GM23338 (cell line): ENCODE data around the gene GRIN2A. TPM values are rescaled to one million over a fixed set of nuclear protein-coding genes. Genes with fewer than 3 reads are reported as not detected.

Source experiments
- ATAC-seq: fragments of 200-7000 bp; cut with Tn5 transposase; 3 replicates; pipeline ENCODE4 v1.9.1; 2020
- DNase-seq: peaks from one replicate; pipeline ENCODE4 v3.0.0-alpha.2; 2015; ENCODE audit warnings: low spot score
- H2AFZ ChIP-seq: fragments of 200-600 bp; sonication (generic); 2 replicates; pipeline ENCODE4 v1.8.0; 2016; ENCODE audit warnings: antibody characterized with exemption, mild to moderate bottlenecking, moderate library complexity
- H3F3A ChIP-seq: fragments of 200-600 bp; sonication (generic); replicated peaks from 2 replicates; pipeline ENCODE4 v1.8.0; 2017; ENCODE audit warnings: antibody characterized with exemption, mixed run types, low read depth
- H3K27ac ChIP-seq: fragments of 200-600 bp; sonication (generic); 2 replicates; pipeline ENCODE4 v1.6.1; 2016; ENCODE audit warnings: low read depth
- H3K27me3 ChIP-seq: fragments of 200-600 bp; sonication (generic); 2 replicates; pipeline ENCODE4 v1.8.0; 2016; ENCODE audit warnings: mild to moderate bottlenecking, mixed run types, moderate library complexity; ENCODE audit not compliant: insufficient read depth
- H3K36me3 ChIP-seq: fragments of 200-600 bp; sonication (generic); 2 replicates; pipeline ENCODE4 v1.8.0; 2016; ENCODE audit warnings: mild to moderate bottlenecking; ENCODE audit not compliant: insufficient read depth
- H3K4me1 ChIP-seq: fragments of 200-600 bp; sonication (generic); 2 replicates; pipeline ENCODE4 v1.8.0; 2016; ENCODE audit warnings: mild to moderate bottlenecking, moderate library complexity; ENCODE audit not compliant: insufficient read depth
- H3K4me2 ChIP-seq: fragments of 200-600 bp; sonication (generic); 2 replicates; pipeline ENCODE4 v1.7.1; 2017; ENCODE audit warnings: mixed run types
- H3K4me3 ChIP-seq: fragments of 200-600 bp; sonication (generic); 2 replicates; pipeline ENCODE4 v1.6.1; 2016; ENCODE audit warnings: mixed run types
- H3K79me2 ChIP-seq: fragments of 200-600 bp; sonication (generic); replicated peaks from 2 replicates; pipeline ENCODE4 v1.8.0; 2017; ENCODE audit warnings: mild to moderate bottlenecking; ENCODE audit not compliant: insufficient read depth
- H3K9me2 ChIP-seq: fragments of 200-600 bp; sonication (generic); 2 replicates; pipeline ENCODE4 v1.8.0; 2017; ENCODE audit not compliant: insufficient read depth
- H4K20me1 ChIP-seq: fragments of 200-600 bp; sonication (generic); replicated peaks from 2 replicates; pipeline ENCODE4 v1.8.0; 2017; ENCODE audit warnings: mild to moderate bottlenecking; ENCODE audit not compliant: insufficient read depth
- H3K27ac Mint-ChIP-seq: 2 replicates; pipeline ENCODE4 v1.8.0; 2020; ENCODE audit warnings: inconsistent platforms, mild to moderate bottlenecking, moderate library complexity, mixed read lengths
- H3K27me3 Mint-ChIP-seq: 3 replicates; pipeline ENCODE4 v1.8.0; 2022; ENCODE audit warnings: low read depth, mild to moderate bottlenecking, moderate library complexity, mixed read lengths, inconsistent platforms; ENCODE audit not compliant: insufficient read depth, poor library complexity
- H3K36me3 Mint-ChIP-seq: 3 replicates; pipeline ENCODE4 v1.8.0; 2021; ENCODE audit warnings: low read depth, mild to moderate bottlenecking, inconsistent platforms, moderate library complexity, mixed read lengths
- H3K4me1 Mint-ChIP-seq: 3 replicates; pipeline ENCODE4 v1.8.0; 2020; ENCODE audit warnings: mild to moderate bottlenecking, inconsistent platforms, mixed read lengths
- H3K4me3 Mint-ChIP-seq: 3 replicates; pipeline ENCODE4 v1.8.0; 2021; ENCODE audit warnings: moderate library complexity, mild to moderate bottlenecking, inconsistent platforms, mixed read lengths
- H3K9me3 Mint-ChIP-seq: 3 replicates; pipeline ENCODE4 v1.8.0; 2020; ENCODE audit warnings: moderate library complexity, mild to moderate bottlenecking, inconsistent platforms, mixed read lengths
- CREB1 ChIP-seq: fragments of 250-450 bp; sonication (Bioruptor Pico); IDR thresholded peaks from 2 replicates; pipeline ENCODE4 v1.5.0; 2020; ENCODE audit warnings: low read depth, mild to moderate bottlenecking, moderate library complexity
- CTCF ChIP-seq, 2 experiments: fragments of 200-600 bp in 1 of 2; sonication (generic) in 1 of 2; conservative IDR thresholded peaks; 2 replicates each; pipeline versions ENCODE4 v1.5.1 to v1.6.1; 2016 to 2017; ENCODE audit warnings: antibody characterized with exemption in 2 of 2, low read depth in 2 of 2, mild to moderate bottlenecking in 2 of 2, moderate library complexity in 1 of 2
- ETS1 ChIP-seq: IDR thresholded peaks from 2 replicates; pipeline ENCODE4 v1.6.1; 2016; ENCODE audit warnings: antibody characterized with exemption
- EZH2phosphoT487 ChIP-seq: fragments of 200-600 bp; sonication (generic); IDR thresholded peaks from one replicate; pipeline ENCODE4 v1.8.1; 2018; ENCODE audit warnings: antibody characterized with exemption; ENCODE audit not compliant: unreplicated experiment
- NANOG ChIP-seq: IDR thresholded peaks from 2 replicates; pipeline ENCODE4 v1.6.1; 2016; ENCODE audit warnings: antibody characterized with exemption, borderline replicate concordance
- POLR2AphosphoS5 ChIP-seq: IDR thresholded peaks from 2 replicates; pipeline ENCODE4 v1.6.1; 2016; ENCODE audit warnings: antibody characterized with exemption, low read depth
- ZNF114 ChIP-seq: fragments of 250-450 bp; sonication (Bioruptor Pico); IDR thresholded peaks from 2 replicates; pipeline ENCODE4 v1.5.0; 2020; ENCODE audit warnings: mild to moderate bottlenecking, moderate library complexity
- polyA plus RNA-seq: library from polyadenylated mRNA; unstranded; fragments of >200 nt; fragmentation: Nextera tagmentation; extraction: Ambion mirVana; gene quantifications from 2 replicates; pipeline ENCODE4 v1.2.1, GENCODE V29; 2016
- total RNA-seq: library from RNA; depleted of rRNA; stranded (reverse); fragments of >200 nt; shearing (Covaris generic); gene quantifications from 2 replicates; pipeline ENCODE4 v1.2.3, GENCODE V29; 2014
- TF ChIP-seq, protein P1 (sequence below): IDR thresholded peaks from one replicate; pipeline ENCODE4 v1.6.1; 2018; ENCODE audit warnings: antibody characterized with exemption; ENCODE audit not compliant: unreplicated experiment
- TF ChIP-seq, protein P2 (sequence below): fragments of 250-450 bp; sonication (Bioruptor Pico); IDR thresholded peaks from 2 replicates; pipeline ENCODE4 v1.5.0; 2020; ENCODE audit warnings: mild to moderate bottlenecking, moderate library complexity

GRIN2A gene
- total and polyA plus RNA-seq, 2 experiments from 2014 or later: 0.89 to 5.1 TPM

- no peak for TF ChIP-seq ETS1
- no peak for TF ChIP-seq CREB1 (CRISPR knock-in tag)
- TF ChIP-seq, protein P1, sequence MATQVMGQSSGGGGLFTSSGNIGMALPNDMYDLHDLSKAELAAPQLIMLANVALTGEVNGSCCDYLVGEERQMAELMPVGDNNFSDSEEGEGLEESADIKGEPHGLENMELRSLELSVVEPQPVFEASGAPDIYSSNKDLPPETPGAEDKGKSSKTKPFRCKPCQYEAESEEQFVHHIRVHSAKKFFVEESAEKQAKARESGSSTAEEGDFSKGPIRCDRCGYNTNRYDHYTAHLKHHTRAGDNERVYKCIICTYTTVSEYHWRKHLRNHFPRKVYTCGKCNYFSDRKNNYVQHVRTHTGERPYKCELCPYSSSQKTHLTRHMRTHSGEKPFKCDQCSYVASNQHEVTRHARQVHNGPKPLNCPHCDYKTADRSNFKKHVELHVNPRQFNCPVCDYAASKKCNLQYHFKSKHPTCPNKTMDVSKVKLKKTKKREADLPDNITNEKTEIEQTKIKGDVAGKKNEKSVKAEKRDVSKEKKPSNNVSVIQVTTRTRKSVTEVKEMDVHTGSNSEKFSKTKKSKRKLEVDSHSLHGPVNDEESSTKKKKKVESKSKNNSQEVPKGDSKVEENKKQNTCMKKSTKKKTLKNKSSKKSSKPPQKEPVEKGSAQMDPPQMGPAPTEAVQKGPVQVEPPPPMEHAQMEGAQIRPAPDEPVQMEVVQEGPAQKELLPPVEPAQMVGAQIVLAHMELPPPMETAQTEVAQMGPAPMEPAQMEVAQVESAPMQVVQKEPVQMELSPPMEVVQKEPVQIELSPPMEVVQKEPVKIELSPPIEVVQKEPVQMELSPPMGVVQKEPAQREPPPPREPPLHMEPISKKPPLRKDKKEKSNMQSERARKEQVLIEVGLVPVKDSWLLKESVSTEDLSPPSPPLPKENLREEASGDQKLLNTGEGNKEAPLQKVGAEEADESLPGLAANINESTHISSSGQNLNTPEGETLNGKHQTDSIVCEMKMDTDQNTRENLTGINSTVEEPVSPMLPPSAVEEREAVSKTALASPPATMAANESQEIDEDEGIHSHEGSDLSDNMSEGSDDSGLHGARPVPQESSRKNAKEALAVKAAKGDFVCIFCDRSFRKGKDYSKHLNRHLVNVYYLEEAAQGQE: no peak
- no peak for TF ChIP-seq POLR2AphosphoS5
These were observed 95.1 kb downstream of the GRIN2A start (continued) for GRCh38 chr16:10087151-10087550.

DNA sequence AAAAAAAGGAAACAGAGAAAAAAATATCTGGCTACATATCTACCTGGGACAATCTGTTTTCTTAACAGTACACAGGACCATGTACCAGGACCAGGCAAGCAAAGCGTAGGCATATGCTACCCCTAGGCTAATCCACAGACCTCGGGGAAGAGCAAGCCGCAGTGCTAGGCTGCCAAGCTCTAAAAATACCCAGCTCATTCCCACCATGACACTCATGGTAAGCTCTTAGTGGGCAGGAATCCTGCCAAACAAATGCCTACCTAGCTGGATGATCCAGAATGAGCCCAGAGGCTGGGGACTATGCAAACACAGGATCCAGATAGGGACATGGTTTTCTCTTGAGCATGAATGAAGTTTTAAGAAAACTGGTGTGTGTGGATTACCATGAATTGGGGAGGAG, 95.6 kb downstream of the GRIN2A start:
- Mint-ChIP-seq H3K36me3 (no peaks in the 10 kb centered on the region; the same call in 2 of the 3 replicates), H3K27me3 (no peaks in the 10 kb centered on the region), H3K9me3 (no peaks in the 10 kb centered on the region), H3K4me1 (peaks cover 3% of the 10 kb centered on the region; the same call in 1 of the 3 replicates), H3K4me3 (no peak overlapping the region), H3K27ac (no peak overlapping the region)
- Histone ChIP-seq H3K36me3 (no peaks in the 10 kb centered on the region), H3K27me3 (no peaks in the 10 kb centered on the region), H3F3A (no peaks in the 10 kb centered on the region), H2AFZ (no peak overlapping the region), H3K27ac (no peak overlapping the region), H3K4me1 (no peaks in the 10 kb centered on the region), H3K4me2 (no peak overlapping the region), H4K20me1 (no peaks in the 10 kb centered on the region), H3K79me2 (no peaks in the 10 kb centered on the region), H3K4me3 (no peak overlapping the region), H3K9me2 (no peaks in the 10 kb centered on the region)
- no peak for DNase-seq
- no peak for ATAC-seq
- no peak for TF ChIP-seq ETS1
- TF ChIP-seq CREB1 (CRISPR knock-in tag): no peak
- TF ChIP-seq POLR2AphosphoS5: no peak
- no peak for TF ChIP-seq EZH2phosphoT487
- TF ChIP-seq NANOG: no peak
- TF ChIP-seq CTCF (conservative IDR thresholded peaks at IDR 0.05; ENCODE audit: low read depth in 2 of 2): no peak
- no peak for TF ChIP-seq ZNF114 (CRISPR knock-in tag)
- TF ChIP-seq, protein P2, sequence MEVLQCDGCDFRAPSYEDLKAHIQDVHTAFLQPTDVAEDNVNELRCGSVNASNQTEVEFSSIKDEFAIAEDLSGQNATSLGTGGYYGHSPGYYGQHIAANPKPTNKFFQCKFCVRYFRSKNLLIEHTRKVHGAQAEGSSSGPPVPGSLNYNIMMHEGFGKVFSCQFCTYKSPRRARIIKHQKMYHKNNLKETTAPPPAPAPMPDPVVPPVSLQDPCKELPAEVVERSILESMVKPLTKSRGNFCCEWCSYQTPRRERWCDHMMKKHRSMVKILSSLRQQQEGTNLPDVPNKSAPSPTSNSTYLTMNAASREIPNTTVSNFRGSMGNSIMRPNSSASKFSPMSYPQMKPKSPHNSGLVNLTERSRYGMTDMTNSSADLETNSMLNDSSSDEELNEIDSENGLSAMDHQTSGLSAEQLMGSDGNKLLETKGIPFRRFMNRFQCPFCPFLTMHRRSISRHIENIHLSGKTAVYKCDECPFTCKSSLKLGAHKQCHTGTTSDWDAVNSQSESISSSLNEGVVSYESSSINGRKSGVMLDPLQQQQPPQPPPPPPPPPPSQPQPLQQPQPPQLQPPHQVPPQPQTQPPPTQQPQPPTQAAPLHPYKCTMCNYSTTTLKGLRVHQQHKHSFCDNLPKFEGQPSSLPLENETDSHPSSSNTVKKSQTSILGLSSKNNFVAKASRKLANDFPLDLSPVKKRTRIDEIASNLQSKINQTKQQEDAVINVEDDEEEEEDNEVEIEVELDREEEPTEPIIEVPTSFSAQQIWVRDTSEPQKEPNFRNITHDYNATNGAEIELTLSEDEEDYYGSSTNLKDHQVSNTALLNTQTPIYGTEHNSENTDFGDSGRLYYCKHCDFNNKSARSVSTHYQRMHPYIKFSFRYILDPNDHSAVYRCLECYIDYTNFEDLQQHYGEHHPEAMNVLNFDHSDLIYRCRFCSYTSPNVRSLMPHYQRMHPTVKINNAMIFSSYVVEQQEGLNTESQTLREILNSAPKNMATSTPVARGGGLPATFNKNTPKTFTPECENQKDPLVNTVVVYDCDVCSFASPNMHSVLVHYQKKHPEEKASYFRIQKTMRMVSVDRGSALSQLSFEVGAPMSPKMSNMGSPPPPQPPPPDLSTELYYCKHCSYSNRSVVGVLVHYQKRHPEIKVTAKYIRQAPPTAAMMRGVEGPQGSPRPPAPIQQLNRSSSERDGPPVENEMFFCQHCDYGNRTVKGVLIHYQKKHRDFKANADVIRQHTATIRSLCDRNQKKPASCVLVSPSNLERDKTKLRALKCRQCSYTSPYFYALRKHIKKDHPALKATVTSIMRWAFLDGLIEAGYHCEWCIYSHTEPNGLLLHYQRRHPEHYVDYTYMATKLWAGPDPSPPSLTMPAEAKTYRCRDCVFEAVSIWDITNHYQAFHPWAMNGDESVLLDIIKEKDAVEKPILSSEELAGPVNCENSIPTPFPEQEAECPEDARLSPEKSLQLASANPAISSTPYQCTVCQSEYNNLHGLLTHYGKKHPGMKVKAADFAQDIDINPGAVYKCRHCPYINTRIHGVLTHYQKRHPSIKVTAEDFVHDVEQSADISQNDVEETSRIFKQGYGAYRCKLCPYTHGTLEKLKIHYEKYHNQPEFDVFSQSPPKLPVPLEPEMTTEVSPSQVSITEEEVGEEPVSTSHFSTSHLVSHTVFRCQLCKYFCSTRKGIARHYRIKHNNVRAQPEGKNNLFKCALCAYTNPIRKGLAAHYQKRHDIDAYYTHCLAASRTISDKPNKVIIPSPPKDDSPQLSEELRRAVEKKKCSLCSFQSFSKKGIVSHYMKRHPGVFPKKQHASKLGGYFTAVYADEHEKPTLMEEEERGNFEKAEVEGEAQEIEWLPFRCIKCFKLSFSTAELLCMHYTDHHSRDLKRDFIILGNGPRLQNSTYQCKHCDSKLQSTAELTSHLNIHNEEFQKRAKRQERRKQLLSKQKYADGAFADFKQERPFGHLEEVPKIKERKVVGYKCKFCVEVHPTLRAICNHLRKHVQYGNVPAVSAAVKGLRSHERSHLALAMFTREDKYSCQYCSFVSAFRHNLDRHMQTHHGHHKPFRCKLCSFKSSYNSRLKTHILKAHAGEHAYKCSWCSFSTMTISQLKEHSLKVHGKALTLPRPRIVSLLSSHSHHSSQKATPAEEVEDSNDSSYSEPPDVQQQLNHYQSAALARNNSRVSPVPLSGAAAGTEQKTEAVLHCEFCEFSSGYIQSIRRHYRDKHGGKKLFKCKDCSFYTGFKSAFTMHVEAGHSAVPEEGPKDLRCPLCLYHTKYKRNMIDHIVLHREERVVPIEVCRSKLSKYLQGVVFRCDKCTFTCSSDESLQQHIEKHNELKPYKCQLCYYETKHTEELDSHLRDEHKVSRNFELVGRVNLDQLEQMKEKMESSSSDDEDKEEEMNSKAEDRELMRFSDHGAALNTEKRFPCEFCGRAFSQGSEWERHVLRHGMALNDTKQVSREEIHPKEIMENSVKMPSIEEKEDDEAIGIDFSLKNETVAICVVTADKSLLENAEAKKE (CRISPR knock-in tag): no peak
